Ishikawa (cell line): ENCODE data around the gene UST.

Experiments
- NFIC ChIP-seq: IDR thresholded peaks from 2 replicates; pipeline ENCODE4 v1.6.1; 2012
- REST ChIP-seq: IDR thresholded peaks from 2 replicates; pipeline ENCODE4 v1.6.1; 2012; ENCODE audit warnings: low read depth, mild to moderate bottlenecking

- TF ChIP-seq REST (no peak), NFIC (no peak)
Observed at GRCh38 chr6:148962854-148963515, 216.2 kb downstream of the UST start.
